HCEC 1CT (cell line): ENCODE results near the gene ASPA.

Source experiments
- DNase-seq: peaks from one replicate; pipeline ENCODE4 v3.0.0-alpha.2; 2017

The ASPA gene

GRCh38 chr17:3535253-3535995, 59.6 kb downstream of the ASPA start:
- peak; percentile 69 for DNase-seq

DNA sequence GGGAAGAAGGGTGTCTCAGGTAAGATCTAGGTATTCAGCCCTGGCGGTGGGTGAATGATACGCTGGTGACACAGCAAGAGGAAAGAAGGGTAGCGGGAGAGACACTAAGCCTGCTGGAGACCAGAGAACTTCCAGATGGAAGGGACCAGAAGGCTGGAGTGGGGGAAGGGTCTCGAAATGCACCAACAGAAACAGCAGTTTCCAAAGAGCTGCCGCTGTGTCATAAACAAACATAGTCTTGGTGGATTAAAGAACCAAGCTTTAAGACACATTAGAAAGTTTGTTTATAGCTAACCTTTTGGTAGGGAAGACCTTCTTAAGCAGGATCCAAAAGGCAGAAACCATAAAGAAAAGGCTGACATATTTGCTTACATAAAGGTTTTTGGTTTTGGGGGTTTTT, 60.9 kb downstream of the ASPA start:
- DNase-seq, result no peak

DNA sequence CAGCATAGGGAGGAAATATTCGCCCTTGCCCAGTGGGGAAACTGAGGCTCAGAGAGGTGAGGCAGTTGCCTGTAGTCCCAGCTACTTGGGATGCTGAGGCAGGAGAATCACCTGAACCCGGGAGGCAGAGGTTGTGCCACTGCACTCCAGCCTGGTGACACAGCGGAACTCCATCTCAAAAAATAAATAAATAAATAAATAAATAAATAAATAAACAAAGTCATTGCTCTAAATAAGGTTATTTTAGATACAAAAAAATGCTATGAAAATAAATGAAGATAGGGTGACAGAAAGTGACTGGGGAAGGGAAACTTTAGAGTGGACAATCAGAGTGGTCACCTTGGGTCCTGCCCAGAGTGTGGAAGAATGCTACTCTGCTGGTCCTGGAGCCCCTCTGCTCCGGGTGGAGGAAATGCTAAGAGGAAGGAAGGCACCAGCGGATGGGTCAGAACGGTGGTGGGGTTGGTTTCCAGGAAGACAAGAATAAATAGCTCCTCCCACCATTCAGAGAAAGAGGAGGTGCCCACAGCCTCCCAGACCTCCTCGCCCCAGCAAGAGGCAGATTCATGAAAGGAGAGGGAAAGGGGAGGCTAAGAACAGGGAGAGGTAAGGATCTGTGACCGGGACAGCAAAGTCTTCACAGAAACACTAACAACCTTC, 64.2 kb downstream of the ASPA start:
- no peak for DNase-seq

DNA sequence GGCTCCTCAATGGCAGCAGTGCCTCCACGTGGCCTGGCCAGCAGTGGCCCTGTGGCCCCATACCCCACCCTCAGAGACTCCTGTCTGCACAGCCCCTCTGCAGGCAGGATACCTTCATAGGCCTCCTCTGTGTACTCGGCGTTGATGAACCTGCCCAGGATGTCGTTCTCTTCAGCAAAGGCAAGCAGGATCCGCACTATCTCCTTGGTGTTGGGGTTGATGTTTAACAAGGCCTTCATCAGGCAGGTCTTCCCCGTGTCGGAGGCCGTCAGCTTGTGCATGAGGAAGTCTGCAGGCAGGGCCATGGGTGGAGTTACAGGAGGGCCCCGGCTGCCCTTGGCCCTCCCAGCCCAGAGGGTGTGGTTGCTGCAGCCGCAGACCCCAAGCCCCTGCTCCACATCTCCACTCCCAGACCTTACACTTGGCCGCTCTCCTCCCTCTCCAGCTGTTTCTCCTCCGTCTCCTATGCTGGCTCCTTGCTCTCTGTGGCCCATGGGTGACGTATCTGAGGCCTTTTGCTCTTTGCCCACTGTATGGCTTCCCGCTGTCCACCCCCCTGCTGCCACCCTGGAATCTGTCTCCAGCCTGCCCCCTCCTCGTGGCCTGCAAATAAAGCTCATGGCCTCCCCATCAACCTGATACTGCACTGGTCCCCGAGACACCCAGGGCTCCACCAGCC, 66.8 kb downstream of the ASPA start:
- no peak for DNase-seq

GRCh38 chr17:3543453-3543852, 67.7 kb downstream of the ASPA start:
- DNase-seq, result no peak

- DNase-seq, result no peak
Observed at GRCh38 chr17:3544365-3544764, 68.6 kb downstream of the ASPA start.

DNA sequence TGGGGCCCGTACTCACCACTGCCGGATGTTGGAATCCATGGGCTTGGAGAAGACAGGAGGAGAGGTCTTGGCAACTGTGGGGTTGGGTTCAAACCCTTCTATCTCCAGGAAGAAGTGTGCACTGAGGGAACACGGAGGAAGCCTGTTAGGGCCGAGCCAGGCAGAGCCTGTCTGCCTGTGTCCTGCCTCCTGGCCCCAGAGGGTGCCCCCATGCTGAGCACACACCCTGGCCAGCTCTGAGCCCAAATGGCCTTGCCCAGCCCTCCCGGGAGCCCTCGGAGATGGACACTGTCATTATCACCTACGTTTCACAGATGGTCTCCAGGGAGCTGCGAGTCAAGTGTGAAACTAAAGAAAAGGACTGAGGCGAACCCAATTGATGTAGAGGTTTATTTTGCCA, 69.4 kb downstream of the ASPA start:
- DNase-seq, result no peak

DNA sequence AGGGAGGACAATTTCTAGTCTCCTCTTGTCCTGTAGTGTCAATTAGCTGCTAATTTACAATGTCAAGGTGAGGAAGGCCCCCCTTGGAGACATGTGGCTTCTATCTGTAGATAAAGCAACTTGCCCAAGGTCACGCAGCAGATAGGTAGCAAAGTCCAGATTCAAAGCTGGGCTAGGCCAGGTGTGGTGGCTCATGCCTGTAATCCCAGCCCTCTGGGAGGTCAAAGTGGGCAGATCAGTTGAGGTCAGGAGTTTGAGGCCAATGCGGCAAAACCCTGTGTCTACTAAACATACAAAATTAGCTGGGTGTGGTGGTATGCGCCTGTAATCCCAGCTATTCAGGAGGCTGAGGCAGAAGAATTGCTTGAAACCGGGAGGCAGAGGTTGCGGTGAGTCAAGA, 70.7 kb downstream of the ASPA start:
- no peak for DNase-seq

- no peak for DNase-seq
Observed at GRCh38 chr17:3546997-3547396, 71.2 kb downstream of the ASPA start.

- no peak for DNase-seq
Observed at GRCh38 chr17:3547628-3548027, 71.8 kb downstream of the ASPA start.

- DNase-seq, result no peak
Observed at GRCh38 chr17:3549610-3550162, 73.9 kb downstream of the ASPA start.

GRCh38 chr17:3551189-3551588, 75.4 kb downstream of the ASPA start:
- DNase-seq, result no peak

DNA sequence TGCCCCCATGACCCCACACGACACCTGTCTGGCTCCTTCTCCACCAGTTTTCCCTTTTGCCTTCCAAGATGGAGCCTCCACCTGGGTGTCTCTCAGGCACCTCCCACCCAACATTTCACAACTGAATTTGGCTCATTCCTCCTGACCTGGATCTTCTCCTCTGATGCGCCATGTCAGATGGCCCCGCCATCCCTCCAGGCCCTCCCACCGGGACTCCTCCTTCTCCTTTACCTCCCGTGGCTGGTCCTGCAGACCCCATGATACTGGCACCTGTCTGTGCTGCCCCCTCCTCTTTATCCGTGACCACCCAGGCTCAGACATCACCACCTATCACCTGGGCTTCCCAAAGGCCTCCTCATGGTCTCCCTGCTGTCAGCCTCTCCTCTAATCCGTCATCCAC, 77.1 kb downstream of the ASPA start:
- no peak for DNase-seq
